Hepatocyte (in vitro differentiated cells): ENCODE results near the gene TRAPPC12.

Experiments used
- CTCF ChIP-seq: fragments of 200-600 bp; sonication (generic); IDR thresholded peaks from 2 replicates; pipeline ENCODE4 v1.5.1; 2016; ENCODE audit warnings: antibody characterized with exemption, mild to moderate bottlenecking; ENCODE audit not compliant: poor library complexity
- EZH2 ChIP-seq: fragments of 200-600 bp; sonication (generic); IDR thresholded peaks from 2 replicates; pipeline ENCODE4 v1.6.1; 2016; ENCODE audit warnings: antibody characterized with exemption, mild to moderate bottlenecking, borderline replicate concordance
- EZH2phosphoT487 ChIP-seq: fragments of 200-600 bp; sonication (generic); IDR thresholded peaks from one replicate; pipeline ENCODE4 v1.6.1; 2018; ENCODE audit warnings: antibody characterized with exemption, mild to moderate bottlenecking, low read depth, moderate library complexity; ENCODE audit not compliant: unreplicated experiment, severe bottlenecking

GRCh38 chr2:3527886-3528785 is 148.6 kb downstream of the TRAPPC12 start:
- TF ChIP-seq CTCF, result no peak
- TF ChIP-seq EZH2, result no peak
- TF ChIP-seq EZH2phosphoT487, result no peak
